ENCODE data around the gene PPFIA2. TPM values are rescaled to one million over a fixed set of nuclear protein-coding genes. Genes with fewer than 3 reads are reported as not detected.

Gene PPFIA2
- total and polyA plus RNA-seq, 10 of the 15 experiments (the other 5 are each of a cell fraction or from before 2014, with no cell fraction given), result 0.06 to 0.39 (median 0.18) TPM; not detected in 6

GRCh38 chr12:81359736-81360135 lies 399.4 kb downstream of the PPFIA2 start:
- DNase-seq (ENCODE audit: low read depth, low spot score) (no peak), ATAC-seq (no peak), FAIRE-seq (no peak)
- H3K36me3 ChIP-seq (ENCODE audit: control insufficient read depth in 2 of 2, insufficient read depth in 2 of 2, low read length in 1 of 2), result no peaks in the 10 kb centered on the region
- RAD21 ChIA-PET (ENCODE audit: unreplicated experiment), result no interaction called here
- no peak overlapping the region for H3K4me2 ChIP-seq (ENCODE audit: control insufficient read depth, insufficient read depth)
- no peak overlapping the region for H2AFZ ChIP-seq (ENCODE audit: control insufficient read depth, low read depth, low read length)
- in situ Hi-C loops (cut with MboI), result no loop called here
- POLR2A ChIA-PET, result no interaction called here
- H3K9ac ChIP-seq (ENCODE audit: control insufficient read depth, insufficient read depth, low read length), result no peak overlapping the region
- H4K20me1 ChIP-seq (ENCODE audit: control insufficient read depth, insufficient read depth), result no peaks in the 10 kb centered on the region
- intact Hi-C loops (cut with micrococcal nuclease; ENCODE audit: unreplicated experiment), result no loop called here
- CTCF ChIA-PET, result interaction anchor here (0.7 kb wide), 1 partner anchor 31 kb away, joined by 4 read pairs; no protein-coding TSS in a partner anchor
- no peaks in the 10 kb centered on the region for H3K4me1 ChIP-seq (ENCODE audit: control insufficient read depth, insufficient read depth, low read length)
- H3K79me2 ChIP-seq (ENCODE audit: control insufficient read depth, insufficient read depth, low read length), result no peaks in the 10 kb centered on the region
- no peak overlapping the region for H3K27ac ChIP-seq (ENCODE audit: control insufficient read depth, insufficient read depth)
- no peak overlapping the region for H3K4me3 ChIP-seq
- TF ChIP-seq ZBTB40 (IDR thresholded peaks at IDR 0.05; ENCODE audit: borderline replicate concordance) (no peak), MXI1 (IDR thresholded peaks at IDR 0.05; ENCODE audit: low read depth, low read length) (no peak), SPI1 (IDR thresholded peaks at IDR 0.05; ENCODE audit: borderline replicate concordance, insufficient read depth, low read depth, low read length) (no peak), SIN3A (IDR thresholded peaks at IDR 0.05; ENCODE audit: low read depth, low read length) (no peak), IKZF2 (IDR thresholded peaks at IDR 0.05) (no peak), SKIL (IDR thresholded peaks at IDR 0.05; ENCODE audit: low read depth, poor library complexity, severe bottlenecking) (no peak), E2F4 (IDR thresholded peaks at IDR 0.05; ENCODE audit: low read depth, low read length) (no peak), CREM (IDR thresholded peaks at IDR 0.05; ENCODE audit: low read depth) (no peak), MEF2B (IDR thresholded peaks at IDR 0.05; ENCODE audit: partially characterized antibody, poor library complexity, severe bottlenecking) (no peak), CTCF (IDR thresholded peaks at IDR 0.05 in 2 of 3, conservative IDR thresholded peaks at IDR 0.05 in 1 of 3; ENCODE audit: control insufficient read depth in 2 of 3, extremely low read depth in 1 of 3, insufficient read depth in 1 of 3, low read depth in 3 of 3, low read length in 3 of 3) (no peak), BCL11A (IDR thresholded peaks at IDR 0.05; ENCODE audit: low read depth, low read length) (no peak), SUZ12 (IDR thresholded peaks at IDR 0.05; ENCODE audit: unreplicated experiment) (no peak)
- BruUV-seq (replicated peaks), result no TSS peak
- H3K27me3 ChIP-seq (replicated peaks in 1 of 2; ENCODE audit: control insufficient read depth in 2 of 2, insufficient read depth in 2 of 2, low read length in 1 of 2), result no peaks in the 10 kb centered on the region
- H3K9me3 ChIP-seq (replicated peaks; ENCODE audit: control insufficient read depth, insufficient read depth, low read length), result no peaks in the 10 kb centered on the region
- SMC1A ChIA-PET (ENCODE audit: uncharacterized antibody, unreplicated experiment), result no interaction called here

Data from GM12878 (cell line).